K562 (cell line): ENCODE results near the gene ATRNL1. TPM values are rescaled to one million over a fixed set of nuclear protein-coding genes. Genes with fewer than 3 reads are reported as not detected.

Experiments used
- ATAC-seq: fragments of 200-7000 bp; cut with Tn5 transposase; 3 replicates; pipeline ENCODE4 v1.9.1; 2020; ENCODE audit warnings: moderate library complexity
- BruUV-seq: library from RNA; stranded (reverse); fragments of 400-500 nt; replicated peaks from 2 replicates; lab custom pipeline; 2021; lab: Mats Ljungman, UMichigan
- CTCF ChIA-PET: fragments of 300-600 bp; formaldehyde crosslinking; extraction: SDS; loops from one replicate; lab custom pipeline; 2021; ENCODE audit warnings: low intra/inter-chr PET ratio; lab: Yijun Ruan, JAX
- POLR2A ChIA-PET: fragments of 300-600, 350-650 bp; sonication (Branson Sonifier 250); formaldehyde crosslinking; extraction: SDS; loops from one replicate; lab custom pipeline; 2021; ENCODE audit warnings: antibody characterized with exemption, inconsistent platforms; lab: Yijun Ruan, JAX
- DNase-seq, 4 experiments: peaks; one replicate each; pipeline versions ENCODE4 v3.0.0 to v3.0.0-alpha.2; 2011 to 2018; ENCODE audit warnings: low spot score in 3 of 4, mixed read lengths in 3 of 4; ENCODE audit errors: extremely low read depth in 1 of 4
- FAIRE-seq: peaks from 2 replicates; lab custom pipeline; 2011; peaks lifted over from hg19 to GRCh38; lab: Jason Lieb, UNC
- H2AFZ ChIP-seq: 2 replicates; pipeline ENCODE4 v1.6.0; 2011; ENCODE audit warnings: low read depth, low read length, control low read depth, inconsistent platforms
- H3K27ac ChIP-seq: fragments of 200-600 bp; 3 replicates; pipeline ENCODE4 v1.8.0; 2011; ENCODE audit warnings: low read depth, mild to moderate bottlenecking, control low read depth, inconsistent platforms, low read length, moderate library complexity, mixed read lengths; ENCODE audit errors: extremely low read depth
- H3K27me3 ChIP-seq, 2 experiments: fragments of 300-600 bp in 1 of 2; 2 replicates in 1 of 2; 3 replicates in 1 of 2; pipeline versions ENCODE4 v1.6.0 to v1.8.0; 2011; ENCODE audit warnings: inconsistent platforms in 2 of 2, low read length in 2 of 2, mild to moderate bottlenecking in 1 of 2, mixed read lengths in 1 of 2, moderate library complexity in 1 of 2; ENCODE audit not compliant: control insufficient read depth in 2 of 2, insufficient read depth in 2 of 2
- H3K36me3 ChIP-seq: fragments of 300-600 bp; 3 replicates; pipeline ENCODE4 v1.8.0; 2011; ENCODE audit warnings: mild to moderate bottlenecking, low read length, inconsistent platforms; ENCODE audit not compliant: control insufficient read depth, insufficient read depth
- H3K4me1 ChIP-seq, 2 experiments: fragments of 200-600 bp in 1 of 2; replicated peaks in 1 of 2; 2 replicates in 1 of 2; 3 replicates in 1 of 2; pipeline versions ENCODE4 v1.5.1 to v1.8.0; 2011; ENCODE audit warnings: inconsistent platforms in 2 of 2, low read length in 2 of 2, mild to moderate bottlenecking in 1 of 2, mixed read lengths in 1 of 2, moderate library complexity in 1 of 2; ENCODE audit not compliant: control insufficient read depth in 2 of 2, insufficient read depth in 2 of 2
- H3K4me2 ChIP-seq: 2 replicates; pipeline ENCODE4 v1.6.1; 2011; ENCODE audit warnings: low read length, control low read depth, inconsistent platforms, mixed read lengths; ENCODE audit not compliant: insufficient read depth
- H3K4me3 ChIP-seq: fragments of 200-600 bp; sonication (generic), shearing (Covaris generic); 2 replicates; pipeline ENCODE4 v1.5.1; 2016; ENCODE audit warnings: control low read depth, inconsistent platforms
- H3K79me2 ChIP-seq: fragments of 200-600 bp; 3 replicates; pipeline ENCODE4 v1.8.0; 2011; ENCODE audit warnings: low read length, inconsistent platforms; ENCODE audit not compliant: control insufficient read depth, insufficient read depth
- H3K9ac ChIP-seq, 2 experiments: 2 replicates each; pipeline versions ENCODE4 v1.6.0 to v1.6.1; 2011; ENCODE audit warnings: low read depth in 2 of 2, low read length in 2 of 2, control low read depth in 1 of 2, inconsistent platforms in 1 of 2, mild to moderate bottlenecking in 1 of 2, mixed read lengths in 1 of 2; ENCODE audit not compliant: insufficient read depth in 1 of 2
- H3K9me1 ChIP-seq: one replicate; pipeline ENCODE4 v1.6.0; 2011; ENCODE audit warnings: inconsistent platforms, mild to moderate bottlenecking, low read length, moderate library complexity; ENCODE audit not compliant: control insufficient read depth, insufficient read depth
- H3K9me3 ChIP-seq: replicated peaks from 2 replicates; pipeline ENCODE4 v1.5.1; 2011; ENCODE audit warnings: low read depth, low read length, inconsistent platforms; ENCODE audit not compliant: control insufficient read depth, insufficient read depth
- H4K20me1 ChIP-seq: replicated peaks from 2 replicates; pipeline ENCODE4 v1.6.1; 2011; ENCODE audit warnings: low read length, inconsistent platforms, mixed read lengths; ENCODE audit not compliant: control insufficient read depth, insufficient read depth
- DACH1 ChIP-seq: fragments of 450-650 bp; IDR thresholded peaks from 2 replicates; pipeline ENCODE4 v1.6.1; 2018; ENCODE audit not compliant: partially characterized antibody
- KHSRP ChIP-seq: fragments of 450-650 bp; IDR thresholded peaks from 2 replicates; pipeline ENCODE4 v1.6.1; 2017
- LCOR ChIP-seq: sonication (generic); formaldehyde crosslinking; IDR thresholded peaks from 2 replicates; pipeline ENCODE4 v1.8.0; 2022; ENCODE audit warnings: mild to moderate bottlenecking, missing genetic modification reagents
- NCOA1 ChIP-seq: fragments of 450-650 bp; IDR thresholded peaks from 2 replicates; pipeline ENCODE4 v1.6.1; 2016; ENCODE audit warnings: low read depth
- SIN3A ChIP-seq, 2 experiments: fragments of 150-350 bp in 1 of 2; IDR thresholded peaks; 2 replicates each; pipeline ENCODE4 v1.6.1; 2011 to 2016; ENCODE audit warnings: borderline replicate concordance in 2 of 2, low read depth in 2 of 2, low read length in 2 of 2, mild to moderate bottlenecking in 2 of 2, moderate library complexity in 2 of 2; ENCODE audit not compliant: control insufficient read depth in 1 of 2
- SIN3B ChIP-seq: fragments of 450-650 bp; IDR thresholded peaks from 2 replicates; pipeline ENCODE4 v1.6.1; 2017; ENCODE audit warnings: low read depth, mild to moderate bottlenecking, moderate library complexity
- WGBS: fragments of 100-300 bp; shearing (Covaris generic); methylation state at CpG from one replicate; pipeline ENCODE4 v1.1.6; 2016; ENCODE audit warnings: low coverage, mixed read lengths; ENCODE audit not compliant: insufficient coverage; ENCODE audit errors: missing lambda C conversion rate; 5-methylcytosine and 5-hydroxymethylcytosine counted together
- in situ Hi-C: fragments of 300-500 bp; cut with MboI; formaldehyde crosslinking; loops from 4 replicates; pipeline ENCODE4 v1.15.0; 2018; ENCODE audit warnings: inconsistent platforms, mixed read lengths
- intact Hi-C: fragments of 100-400 bp; cut with micrococcal nuclease; formaldehyde crosslinking; loops from 2 replicates; pipeline ENCODE4 v1.14.2; 2022
- polyA plus RNA-seq, 8 experiments: library from polyadenylated mRNA; depleted of rRNA in 4 of 8; stranded (reverse) in 5 of 8; unstranded in 3 of 8; fragments of >200 nt; fragmentation: Nextera tagmentation in 2 of 8; fragmentation: Illumina TruSeq in 1 of 8; extraction: Ambion mirVana in 2 of 8; extraction: Trizol in 1 of 8; gene quantifications; 2 replicates each; pipeline versions ENCODE4 v1.2.1 to v1.2.3, GENCODE V29; 2011 to 2014; ENCODE audit warnings: inconsistent platforms in 1 of 8, missing spikeins in 1 of 8
- total RNA-seq, 7 experiments: library from RNA; depleted of rRNA in 6 of 7; stranded (reverse); fragments of >200 nt in 6 of 7; fragmentation: Illumina TruSeq in 2 of 7; extraction: Trizol in 2 of 7; gene quantifications; 2 replicates each; pipeline versions ENCODE4 v1.2.1 to v1.2.3, GENCODE V29; 2011 to 2021; ENCODE audit warnings: low replicate concordance in 1 of 7
- TF ChIP-seq, protein P1 (sequence below): fragments of 250-450 bp; sonication (Bioruptor Pico); IDR thresholded peaks from 2 replicates; pipeline ENCODE4 v1.4.0; 2020; ENCODE audit warnings: mild to moderate bottlenecking

Gene ATRNL1
- total and polyA plus RNA-seq, 9 of the 15 experiments (the other 6 are each of a cell fraction or from before 2014, with no cell fraction given), result 0.18 TPM; not detected in 8

DNA sequence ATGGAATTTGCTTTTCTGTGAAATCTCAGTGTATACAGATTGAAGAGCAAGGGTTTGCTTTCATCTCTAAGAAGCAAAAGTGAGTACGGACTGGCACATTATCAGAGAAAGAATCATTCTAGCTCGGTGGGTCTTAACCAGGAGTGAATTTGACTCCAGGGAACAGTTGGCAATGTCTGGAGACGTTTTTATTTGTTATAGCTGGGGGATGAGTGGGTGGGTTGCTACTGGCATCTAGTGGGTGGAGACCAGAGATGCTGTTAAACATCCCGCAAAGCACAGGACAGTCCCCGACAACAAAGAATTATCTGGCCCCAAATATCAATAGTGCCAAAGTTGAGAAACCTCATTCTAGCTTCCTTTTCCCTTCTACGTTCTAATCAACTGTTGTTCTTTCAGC, 43.8 kb upstream of the ATRNL1 start:
- no peaks in the 10 kb centered on the region for H3K36me3 ChIP-seq
- H3K4me3 ChIP-seq, result no peak overlapping the region
- ATAC-seq (no peak), DNase-seq (no peak), FAIRE-seq (no peak)
- H3K27ac ChIP-seq, result no peak overlapping the region
- in situ Hi-C loops (no loop called here), intact Hi-C loops (no loop called here)
- no TSS peak for BruUV-seq
- H4K20me1 ChIP-seq, result no peaks in the 10 kb centered on the region
- no peaks in the 10 kb centered on the region for H3K4me1 ChIP-seq
- ChIA-PET CTCF (no interaction called here), POLR2A (no interaction called here)
- WGBS, result 3% methylated on average over 3 of the region's 6 CpGs
- TF ChIP-seq LCOR (CRISPR knock-in tag), result no peak
- TF ChIP-seq SIN3B, result no peak
- TF ChIP-seq NCOA1, result no peak
- TF ChIP-seq, protein P1, sequence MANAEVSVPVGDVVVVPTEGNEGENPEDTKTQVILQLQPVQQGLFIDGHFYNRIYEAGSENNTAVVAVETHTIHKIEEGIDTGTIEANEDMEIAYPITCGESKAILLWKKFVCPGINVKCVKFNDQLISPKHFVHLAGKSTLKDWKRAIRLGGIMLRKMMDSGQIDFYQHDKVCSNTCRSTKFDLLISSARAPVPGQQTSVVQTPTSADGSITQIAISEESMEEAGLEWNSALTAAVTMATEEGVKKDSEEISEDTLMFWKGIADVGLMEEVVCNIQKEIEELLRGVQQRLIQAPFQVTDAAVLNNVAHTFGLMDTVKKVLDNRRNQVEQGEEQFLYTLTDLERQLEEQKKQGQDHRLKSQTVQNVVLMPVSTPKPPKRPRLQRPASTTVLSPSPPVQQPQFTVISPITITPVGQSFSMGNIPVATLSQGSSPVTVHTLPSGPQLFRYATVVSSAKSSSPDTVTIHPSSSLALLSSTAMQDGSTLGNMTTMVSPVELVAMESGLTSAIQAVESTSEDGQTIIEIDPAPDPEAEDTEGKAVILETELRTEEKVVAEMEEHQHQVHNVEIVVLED (CRISPR knock-in tag), result no peak
- no peak for TF ChIP-seq DACH1
- no peak for TF ChIP-seq KHSRP
- H3K79me2 ChIP-seq, result no peaks in the 10 kb centered on the region
- H3K9me1 ChIP-seq, result no peaks in the 10 kb centered on the region
- no peak overlapping the region for H2AFZ ChIP-seq
- no peaks in the 10 kb centered on the region for H3K9me3 ChIP-seq
- H3K9ac ChIP-seq, result no peak overlapping the region
- H3K4me2 ChIP-seq, result no peak overlapping the region
- no peaks in the 10 kb centered on the region for H3K27me3 ChIP-seq

GRCh38 chr10:115049960-115050359, 43.2 kb upstream of the ATRNL1 start:
- FAIRE-seq (no peak), DNase-seq (no peak), ATAC-seq (no peak)
- Histone ChIP-seq H2AFZ (no peak overlapping the region), H3K79me2 (no peaks in the 10 kb centered on the region), H3K4me1 (no peaks in the 10 kb centered on the region), H3K9me3 (no peaks in the 10 kb centered on the region), H3K27me3 (no peaks in the 10 kb centered on the region), H3K9ac (no peak overlapping the region), H4K20me1 (no peaks in the 10 kb centered on the region), H3K36me3 (no peaks in the 10 kb centered on the region), H3K27ac (no peak overlapping the region), H3K9me1 (no peaks in the 10 kb centered on the region), H3K4me3 (no peak overlapping the region), H3K4me2 (no peak overlapping the region)
- BruUV-seq, result no TSS peak
- ChIA-PET CTCF (no interaction called here), POLR2A (no interaction called here)
- intact Hi-C loops (no loop called here), in situ Hi-C loops (no loop called here)
- TF ChIP-seq SIN3A (IDR thresholded peaks at IDR 0.05; ENCODE audit: borderline replicate concordance in 2 of 2, control insufficient read depth in 1 of 2, low read depth in 2 of 2, low read length in 2 of 2), result no peak
- WGBS, result 0% methylated on average over 3 of the region's 3 CpGs
